GM06990 (cell line): ENCODE results near the gene GARIN5B.

Experiments used
- DNase-seq: peaks from one replicate; pipeline ENCODE4 v3.0.0-alpha.2; 2011; ENCODE audit not compliant: insufficient read length; ENCODE audit errors: extremely low read depth
- H3K27me3 ChIP-seq: replicated peaks from 2 replicates; pipeline ENCODE4 v1.6.0; 2011; ENCODE audit warnings: low read length; ENCODE audit not compliant: control insufficient read depth, insufficient read depth
- H3K36me3 ChIP-seq: 2 replicates; pipeline ENCODE4 v1.5.1; 2011; ENCODE audit warnings: low read length; ENCODE audit not compliant: control insufficient read depth, insufficient read depth
- H3K4me3 ChIP-seq: replicated peaks from 2 replicates; pipeline ENCODE4 v1.5.1; 2011; ENCODE audit warnings: low read depth, mild to moderate bottlenecking, control low read depth, low read length
- TF ChIP-seq, protein P1 (sequence below): IDR thresholded peaks from 2 replicates; pipeline ENCODE4 v1.5.1; 2011; ENCODE audit warnings: low read length, control low read depth, mild to moderate bottlenecking, inconsistent platforms; ENCODE audit not compliant: insufficient read depth, poor library complexity, severe bottlenecking

Gene GARIN5B

DNA sequence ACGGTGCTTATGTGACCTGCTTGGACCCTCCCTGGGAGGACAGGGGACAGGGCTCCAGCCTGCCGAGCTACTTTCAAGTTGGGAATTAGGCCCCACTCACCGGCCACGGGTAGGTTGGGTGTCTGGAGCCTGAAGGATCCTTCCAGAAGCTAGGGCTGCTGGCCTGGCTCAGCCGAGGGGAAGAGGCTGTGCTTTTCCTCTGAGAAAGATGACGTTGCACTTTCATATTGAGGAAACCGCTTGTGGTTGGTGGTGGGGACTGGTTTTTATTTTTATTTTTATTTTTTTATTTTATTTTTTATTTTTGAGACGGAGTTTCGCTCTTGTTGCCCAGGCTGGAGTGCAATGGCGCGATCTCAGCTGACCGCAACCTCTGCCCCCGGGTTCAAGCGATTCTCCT lies 37.9 kb downstream of the GARIN5B start, which contains the start of gene TMEM150B:
Gene TMEM150B, minus strand, starts transcription at position 170 of the 400 bp plus-strand sequence. CDS start 4,305 bp downstream, outside the sequence.
- no peaks in the 10 kb centered on the region for H3K27me3 ChIP-seq
- H3K4me3 ChIP-seq: no peak within 1 kb of the TSS
- TF ChIP-seq, protein P1, sequence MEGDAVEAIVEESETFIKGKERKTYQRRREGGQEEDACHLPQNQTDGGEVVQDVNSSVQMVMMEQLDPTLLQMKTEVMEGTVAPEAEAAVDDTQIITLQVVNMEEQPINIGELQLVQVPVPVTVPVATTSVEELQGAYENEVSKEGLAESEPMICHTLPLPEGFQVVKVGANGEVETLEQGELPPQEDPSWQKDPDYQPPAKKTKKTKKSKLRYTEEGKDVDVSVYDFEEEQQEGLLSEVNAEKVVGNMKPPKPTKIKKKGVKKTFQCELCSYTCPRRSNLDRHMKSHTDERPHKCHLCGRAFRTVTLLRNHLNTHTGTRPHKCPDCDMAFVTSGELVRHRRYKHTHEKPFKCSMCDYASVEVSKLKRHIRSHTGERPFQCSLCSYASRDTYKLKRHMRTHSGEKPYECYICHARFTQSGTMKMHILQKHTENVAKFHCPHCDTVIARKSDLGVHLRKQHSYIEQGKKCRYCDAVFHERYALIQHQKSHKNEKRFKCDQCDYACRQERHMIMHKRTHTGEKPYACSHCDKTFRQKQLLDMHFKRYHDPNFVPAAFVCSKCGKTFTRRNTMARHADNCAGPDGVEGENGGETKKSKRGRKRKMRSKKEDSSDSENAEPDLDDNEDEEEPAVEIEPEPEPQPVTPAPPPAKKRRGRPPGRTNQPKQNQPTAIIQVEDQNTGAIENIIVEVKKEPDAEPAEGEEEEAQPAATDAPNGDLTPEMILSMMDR: no peak
- DNase-seq: no peak
- H3K36me3 ChIP-seq: no peaks in the 10 kb centered on the region

DNA sequence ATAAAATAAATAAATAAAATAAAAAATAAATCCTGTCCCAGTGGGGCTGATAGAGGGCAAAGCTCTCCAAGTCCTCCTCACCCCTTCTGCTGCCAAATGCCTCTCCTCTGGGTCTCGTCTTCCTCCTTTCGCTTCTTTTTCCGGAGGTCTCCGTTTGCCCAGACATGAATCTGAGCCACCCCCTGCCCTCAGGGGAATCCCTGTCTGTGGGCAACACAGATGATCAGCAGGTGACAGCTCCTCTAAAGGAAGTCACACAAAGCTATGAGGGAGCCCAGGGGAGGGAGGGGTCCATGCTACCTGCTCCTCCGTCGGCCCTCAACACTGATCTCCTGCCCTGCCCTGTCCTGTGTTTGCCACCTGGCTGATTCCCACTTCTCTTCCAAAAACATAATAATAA lies 38.4 kb downstream of the GARIN5B start:
- TF ChIP-seq, protein P1: no peak
- H3K36me3 ChIP-seq: no peaks in the 10 kb centered on the region
- no peak overlapping the region for H3K4me3 ChIP-seq
- DNase-seq: no peak
- no peaks in the 10 kb centered on the region for H3K27me3 ChIP-seq

DNA sequence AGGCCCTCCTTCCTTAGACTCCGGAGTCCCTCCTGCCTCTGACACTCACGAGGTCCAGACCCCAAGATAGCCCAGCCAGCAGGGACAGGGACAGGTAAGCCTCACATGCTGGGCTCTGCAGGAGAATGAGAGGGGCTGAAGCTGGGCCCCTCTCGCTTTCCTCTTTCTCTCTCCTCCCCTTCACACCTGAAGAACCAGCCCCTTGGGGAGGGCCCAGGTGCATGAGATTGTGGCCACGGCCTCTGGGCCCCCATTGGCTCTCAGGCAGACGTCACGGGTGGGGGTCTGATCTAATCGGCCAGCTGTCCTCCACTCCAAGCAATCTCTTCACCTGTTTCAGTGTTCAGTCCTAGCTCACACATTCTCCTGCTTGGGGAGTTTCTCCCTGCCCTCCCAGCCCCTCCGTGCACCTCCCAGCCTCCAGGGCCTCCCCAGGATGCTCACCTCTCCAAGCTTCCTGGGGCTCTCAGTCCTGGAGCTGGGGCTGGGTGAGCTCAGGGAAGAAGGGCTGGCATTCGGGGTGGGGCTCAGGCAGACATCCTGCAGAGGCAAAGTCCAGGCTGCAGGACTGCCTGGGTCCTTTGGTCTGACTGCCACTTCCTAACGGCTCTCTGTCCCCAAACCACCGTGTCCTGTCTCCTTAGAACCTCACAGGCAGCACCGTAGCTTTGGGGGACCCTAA lies 40.7 kb downstream of the GARIN5B start:
- DNase-seq: no peak
- Histone ChIP-seq H3K4me3 (no peak overlapping the region), H3K36me3 (no peaks in the 10 kb centered on the region), H3K27me3 (no peaks in the 10 kb centered on the region)
- TF ChIP-seq, protein P1: no peak

DNA sequence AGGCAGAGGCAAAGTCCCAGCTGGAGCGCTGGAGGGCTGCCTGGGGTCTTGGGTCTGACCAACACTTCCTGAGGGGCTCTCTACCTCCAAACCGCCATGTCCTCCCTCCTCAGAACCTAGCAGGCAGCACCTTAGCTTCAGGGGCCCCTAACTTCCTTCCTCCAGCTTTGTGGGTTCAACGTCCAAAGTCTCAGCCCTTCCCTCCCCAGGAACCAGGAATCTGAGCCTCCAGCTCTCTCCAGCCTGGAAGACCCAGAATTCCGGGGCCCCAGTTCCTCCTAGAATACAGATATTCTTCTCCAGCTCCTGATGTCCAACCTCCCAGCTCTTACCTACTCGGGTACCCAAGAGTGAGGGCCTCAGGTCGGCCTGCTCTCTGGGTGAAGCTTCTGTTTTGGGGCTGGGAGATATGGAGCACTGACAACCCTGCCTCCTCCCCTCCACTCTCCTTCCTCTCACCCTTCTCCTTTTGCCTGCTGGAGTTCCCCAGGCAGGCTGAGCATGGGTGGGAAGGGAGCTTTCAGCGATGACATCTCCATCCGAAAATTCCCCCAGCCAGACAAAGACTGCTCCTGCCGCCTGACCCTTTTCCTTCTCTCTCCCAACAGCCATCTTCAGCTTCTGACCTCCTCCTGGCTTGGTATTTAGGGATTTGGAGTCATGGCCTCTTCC lies 41.5 kb downstream of the GARIN5B start:
- TF ChIP-seq, protein P1: no peak
- no peaks in the 10 kb centered on the region for H3K27me3 ChIP-seq
- no peak for DNase-seq
- no peak overlapping the region for H3K4me3 ChIP-seq
- no peaks in the 10 kb centered on the region for H3K36me3 ChIP-seq

DNA sequence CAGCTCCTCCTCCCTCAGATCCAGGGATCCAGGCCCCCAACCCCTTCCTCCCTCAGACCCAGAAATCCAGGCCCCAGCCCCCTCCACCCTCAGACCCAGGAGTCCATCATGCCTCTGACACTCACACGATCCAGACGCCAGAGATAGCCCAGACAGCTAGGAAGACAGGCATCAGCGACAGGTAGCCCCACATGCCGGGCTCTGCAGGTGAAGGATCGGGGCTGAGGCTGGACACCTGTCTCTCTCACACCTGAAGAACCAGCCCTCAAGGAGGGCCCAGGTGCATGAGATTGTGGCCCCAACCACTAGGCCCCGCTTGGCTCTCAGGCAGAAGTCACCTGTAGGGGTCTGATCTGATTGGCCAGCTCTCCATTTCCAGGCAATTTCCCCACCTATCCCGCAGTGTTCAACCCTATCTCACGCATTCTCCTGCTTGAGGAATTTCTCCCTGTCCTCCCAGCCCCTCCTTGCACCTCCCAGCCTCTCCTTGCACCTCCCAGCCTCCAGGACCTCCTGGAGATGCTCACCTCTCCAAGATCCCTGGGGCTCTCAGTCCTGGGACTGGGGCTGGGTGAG lies 42.1 kb downstream of the GARIN5B start:
- H3K4me3 ChIP-seq: no peak overlapping the region
- TF ChIP-seq, protein P1: no peak

More for the DNA sequence above, 42.1 kb downstream of the GARIN5B start:
- Histone ChIP-seq H3K36me3 (no peaks in the 10 kb centered on the region), H3K27me3 (no peaks in the 10 kb centered on the region)
- no peak for DNase-seq
